Smooth muscle cell (in vitro differentiated cells): ENCODE measurements around the gene PSMA5. TPM values are rescaled to one million over a fixed set of nuclear protein-coding genes. Genes with fewer than 3 reads are reported as not detected.
"Not testable (repeated sequence)": the region's sequence is repeated elsewhere in the genome, so short reads cannot be mapped to it uniquely, and the experiment has no call there.

Experiments used
- DNase-seq: peaks from one replicate; lab custom pipeline; 2025; ENCODE audit not compliant: unreplicated experiment; lab: John Stamatoyannopoulos, UW
- H2AFZ ChIP-seq: fragments of 200-600 bp; sonication (generic); 2 replicates; pipeline ENCODE4 v1.6.0; 2016; ENCODE audit warnings: antibody characterized with exemption, low read depth, mild to moderate bottlenecking
- H3F3A ChIP-seq: fragments of 200-600 bp; sonication (generic); 2 replicates; pipeline ENCODE4 v1.6.0; 2017; ENCODE audit warnings: antibody characterized with exemption, low read depth
- H3K27ac ChIP-seq: fragments of 200-600 bp; sonication (generic); 2 replicates; pipeline ENCODE4 v1.5.1; 2016; ENCODE audit warnings: low read depth, mild to moderate bottlenecking
- H3K27me3 ChIP-seq: fragments of 200-600 bp; sonication (generic); 2 replicates; pipeline ENCODE4 v1.6.1; 2016; ENCODE audit warnings: low read depth, mild to moderate bottlenecking
- H3K36me3 ChIP-seq: fragments of 200-600 bp; sonication (generic); 2 replicates; pipeline ENCODE4 v1.5.1; 2016; ENCODE audit warnings: low read depth
- H3K4me1 ChIP-seq: fragments of 200-600 bp; sonication (generic); 2 replicates; pipeline ENCODE4 v1.5.1; 2016; ENCODE audit warnings: low read depth
- H3K4me2 ChIP-seq: fragments of 200-600 bp; sonication (generic); 2 replicates; pipeline ENCODE4 v1.6.0; 2016; ENCODE audit warnings: mild to moderate bottlenecking
- H3K4me3 ChIP-seq: fragments of 200-600 bp; sonication (generic); 2 replicates; pipeline ENCODE4 v1.5.1; 2016; ENCODE audit warnings: mild to moderate bottlenecking
- H3K79me2 ChIP-seq: fragments of 200-600 bp; sonication (generic); 2 replicates; pipeline ENCODE4 v1.6.0; 2016; ENCODE audit warnings: low read depth, mild to moderate bottlenecking
- H3K9ac ChIP-seq: fragments of 200-600 bp; sonication (generic); 2 replicates; pipeline ENCODE4 v1.6.0; 2016; ENCODE audit warnings: low read depth
- H3K9me3 ChIP-seq: fragments of 200-600 bp; sonication (generic); replicated peaks from 2 replicates; pipeline ENCODE4 v1.5.1; 2016; ENCODE audit warnings: low read depth
- H4K20me1 ChIP-seq: fragments of 200-600 bp; sonication (generic); 2 replicates; pipeline ENCODE4 v1.6.0; 2016; ENCODE audit warnings: low read depth
- CTCF ChIP-seq: fragments of 200-600 bp; sonication (generic); IDR thresholded peaks from 2 replicates; pipeline ENCODE4 v1.5.1; 2017; ENCODE audit warnings: borderline replicate concordance, mild to moderate bottlenecking, antibody characterized with exemption; ENCODE audit not compliant: insufficient read depth, poor library complexity, severe bottlenecking
- WGBS: methylation state at CpG from one replicate; pipeline ENCODE4 v1.1.7; 2016; ENCODE audit warnings: low lambda C conversion rate; 5-methylcytosine and 5-hydroxymethylcytosine counted together
- polyA plus RNA-seq: library from polyadenylated mRNA; unstranded; fragments of >200 nt; fragmentation: Nextera tagmentation; extraction: Ambion mirVana; gene quantifications from 2 replicates; pipeline ENCODE4 v1.2.1, GENCODE V29; 2016
- total RNA-seq: library from RNA; depleted of rRNA; stranded (reverse); fragments of >200 nt; gene quantifications from 2 replicates; pipeline ENCODE4 v1.2.3, GENCODE V29; 2014

Gene PSMA5
- total and polyA plus RNA-seq, 2 experiments from 2014 or later = 57.2 to 93.9 TPM

GRCh38 chr1:109396513-109396839 is 29.8 kb downstream of the PSMA5 start:
- H3K79me2 ChIP-seq = peaks cover 10% of the 10 kb centered on the region
- no peak overlapping the region for H2AFZ ChIP-seq
- H3K9me3 ChIP-seq = no peaks in the 10 kb centered on the region
- WGBS = 55% methylated on average over 2 of the region's 2 CpGs
- TF ChIP-seq CTCF = no peak
- H3F3A ChIP-seq = peaks cover 15% of the 10 kb centered on the region
- DNase-seq = no peak
- no peak overlapping the region for H3K9ac ChIP-seq
- H3K4me1 ChIP-seq = peaks cover 27% of the 10 kb centered on the region
- no peak overlapping the region for H3K27ac ChIP-seq
- H3K36me3 ChIP-seq = no peaks in the 10 kb centered on the region
- H3K4me2 ChIP-seq = peak overlapping the region; percentile 92
- peak overlapping the region; percentile 59 for H3K4me3 ChIP-seq
- no peaks in the 10 kb centered on the region for H4K20me1 ChIP-seq
- peaks cover 8% of the 10 kb centered on the region for H3K27me3 ChIP-seq

- Histone ChIP-seq H3K27ac (no peak overlapping the region), H2AFZ (no peak overlapping the region), H3K4me3 (peak overlapping the region; percentile 59), H3F3A (peaks cover 10% of the 10 kb centered on the region), H3K9me3 (no peaks in the 10 kb centered on the region), H3K27me3 (peaks cover 8% of the 10 kb centered on the region), H4K20me1 (no peaks in the 10 kb centered on the region), H3K4me2 (peak overlapping the region; percentile 92), H3K4me1 (peaks cover 33% of the 10 kb centered on the region), H3K9ac (no peak overlapping the region), H3K36me3 (no peaks in the 10 kb centered on the region), H3K79me2 (peaks cover 10% of the 10 kb centered on the region)
- no peak for TF ChIP-seq CTCF
- DNase-seq = no peak
- WGBS = 56% methylated on average over 5 of the region's 5 CpGs
Measured at GRCh38 chr1:109395602-109396512, 30.4 kb downstream of the PSMA5 start.

DNA sequence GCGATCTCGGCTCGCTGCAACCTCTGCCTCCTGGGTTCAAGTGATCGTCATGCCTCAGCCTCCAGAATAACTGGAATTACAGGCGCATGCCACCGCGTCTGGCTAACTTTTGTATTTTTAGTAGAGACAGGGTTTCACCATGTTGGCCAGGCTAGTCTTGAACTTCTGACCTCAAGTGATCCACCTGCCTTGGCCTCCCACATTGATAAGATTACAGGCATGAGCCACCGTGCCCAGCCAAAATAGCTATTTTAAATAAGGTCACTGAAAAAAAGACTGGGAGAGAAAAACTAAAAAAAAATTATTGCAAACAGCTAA is 31.0 kb downstream of the PSMA5 start:
- H3K9ac ChIP-seq, H3K79me2 ChIP-seq: not testable (repeated sequence)
- H3K4me1 ChIP-seq = peaks cover 33% of the 10 kb centered on the region

GRCh38 chr1:109394591-109395281 is 31.5 kb downstream of the PSMA5 start:
- H2AFZ ChIP-seq = no peak overlapping the region
- no peak for TF ChIP-seq CTCF
- no peak overlapping the region for H3K4me2 ChIP-seq
- no peak overlapping the region for H3K4me3 ChIP-seq
- no peak overlapping the region for H3K27ac ChIP-seq
- H4K20me1 ChIP-seq = no peaks in the 10 kb centered on the region
- peaks cover 33% of the 10 kb centered on the region for H3K4me1 ChIP-seq
- WGBS = 89% methylated on average over 5 of the region's 5 CpGs
- DNase-seq = no peak
- H3F3A ChIP-seq = no peaks in the 10 kb centered on the region
- no peak overlapping the region for H3K9ac ChIP-seq
- H3K36me3 ChIP-seq = no peaks in the 10 kb centered on the region
- no peaks in the 10 kb centered on the region for H3K9me3 ChIP-seq
- peaks cover 8% of the 10 kb centered on the region for H3K27me3 ChIP-seq
- peaks cover 10% of the 10 kb centered on the region for H3K79me2 ChIP-seq

More for the DNA sequence above, 31.0 kb downstream of the PSMA5 start:
- H2AFZ ChIP-seq, DNase-seq, H4K20me1 ChIP-seq, H3K4me3 ChIP-seq, H3K9me3 ChIP-seq, H3K27ac ChIP-seq, H3F3A ChIP-seq, H3K27me3 ChIP-seq, H3K4me2 ChIP-seq, H3K36me3 ChIP-seq: not testable (repeated sequence)
- WGBS = 88% methylated on average over 8 of the region's 8 CpGs
